Smooth muscle cell (in vitro differentiated cells): Measurements from ENCODE around the gene RSPRY1. TPM values are rescaled to one million over a fixed set of nuclear protein-coding genes. Genes with fewer than 3 reads are reported as not detected.

Experiments
- DNase-seq: peaks from one replicate; lab custom pipeline; 2025; ENCODE audit not compliant: unreplicated experiment; lab: John Stamatoyannopoulos, UW
- H2AFZ ChIP-seq: fragments of 200-600 bp; sonication (generic); 2 replicates; pipeline ENCODE4 v1.6.0; 2016; ENCODE audit warnings: antibody characterized with exemption, low read depth, mild to moderate bottlenecking
- H3F3A ChIP-seq: fragments of 200-600 bp; sonication (generic); 2 replicates; pipeline ENCODE4 v1.6.0; 2017; ENCODE audit warnings: antibody characterized with exemption, low read depth
- H3K27ac ChIP-seq: fragments of 200-600 bp; sonication (generic); 2 replicates; pipeline ENCODE4 v1.5.1; 2016; ENCODE audit warnings: low read depth, mild to moderate bottlenecking
- H3K27me3 ChIP-seq: fragments of 200-600 bp; sonication (generic); 2 replicates; pipeline ENCODE4 v1.6.1; 2016; ENCODE audit warnings: low read depth, mild to moderate bottlenecking
- H3K36me3 ChIP-seq: fragments of 200-600 bp; sonication (generic); 2 replicates; pipeline ENCODE4 v1.5.1; 2016; ENCODE audit warnings: low read depth
- H3K4me1 ChIP-seq: fragments of 200-600 bp; sonication (generic); 2 replicates; pipeline ENCODE4 v1.5.1; 2016; ENCODE audit warnings: low read depth
- H3K4me2 ChIP-seq: fragments of 200-600 bp; sonication (generic); 2 replicates; pipeline ENCODE4 v1.6.0; 2016; ENCODE audit warnings: mild to moderate bottlenecking
- H3K4me3 ChIP-seq: fragments of 200-600 bp; sonication (generic); 2 replicates; pipeline ENCODE4 v1.5.1; 2016; ENCODE audit warnings: mild to moderate bottlenecking
- H3K79me2 ChIP-seq: fragments of 200-600 bp; sonication (generic); 2 replicates; pipeline ENCODE4 v1.6.0; 2016; ENCODE audit warnings: low read depth, mild to moderate bottlenecking
- H3K9ac ChIP-seq: fragments of 200-600 bp; sonication (generic); 2 replicates; pipeline ENCODE4 v1.6.0; 2016; ENCODE audit warnings: low read depth
- H3K9me3 ChIP-seq: fragments of 200-600 bp; sonication (generic); replicated peaks from 2 replicates; pipeline ENCODE4 v1.5.1; 2016; ENCODE audit warnings: low read depth
- H4K20me1 ChIP-seq: fragments of 200-600 bp; sonication (generic); 2 replicates; pipeline ENCODE4 v1.6.0; 2016; ENCODE audit warnings: low read depth
- WGBS: methylation state at CpG from one replicate; pipeline ENCODE4 v1.1.7; 2016; ENCODE audit warnings: low lambda C conversion rate; 5-methylcytosine and 5-hydroxymethylcytosine counted together
- polyA plus RNA-seq: library from polyadenylated mRNA; unstranded; fragments of >200 nt; fragmentation: Nextera tagmentation; extraction: Ambion mirVana; gene quantifications from 2 replicates; pipeline ENCODE4 v1.2.1, GENCODE V29; 2016
- total RNA-seq: library from RNA; depleted of rRNA; stranded (reverse); fragments of >200 nt; gene quantifications from 2 replicates; pipeline ENCODE4 v1.2.3, GENCODE V29; 2014
- TF ChIP-seq, protein P1 (sequence below): fragments of 200-600 bp; sonication (generic); IDR thresholded peaks from 2 replicates; pipeline ENCODE4 v1.5.1; 2017; ENCODE audit warnings: borderline replicate concordance, mild to moderate bottlenecking, antibody characterized with exemption; ENCODE audit not compliant: insufficient read depth, poor library complexity, severe bottlenecking

Gene RSPRY1
- total and polyA plus RNA-seq, 2 experiments from 2014 or later: 42.0 to 57.1 TPM

- TF ChIP-seq, protein P1, sequence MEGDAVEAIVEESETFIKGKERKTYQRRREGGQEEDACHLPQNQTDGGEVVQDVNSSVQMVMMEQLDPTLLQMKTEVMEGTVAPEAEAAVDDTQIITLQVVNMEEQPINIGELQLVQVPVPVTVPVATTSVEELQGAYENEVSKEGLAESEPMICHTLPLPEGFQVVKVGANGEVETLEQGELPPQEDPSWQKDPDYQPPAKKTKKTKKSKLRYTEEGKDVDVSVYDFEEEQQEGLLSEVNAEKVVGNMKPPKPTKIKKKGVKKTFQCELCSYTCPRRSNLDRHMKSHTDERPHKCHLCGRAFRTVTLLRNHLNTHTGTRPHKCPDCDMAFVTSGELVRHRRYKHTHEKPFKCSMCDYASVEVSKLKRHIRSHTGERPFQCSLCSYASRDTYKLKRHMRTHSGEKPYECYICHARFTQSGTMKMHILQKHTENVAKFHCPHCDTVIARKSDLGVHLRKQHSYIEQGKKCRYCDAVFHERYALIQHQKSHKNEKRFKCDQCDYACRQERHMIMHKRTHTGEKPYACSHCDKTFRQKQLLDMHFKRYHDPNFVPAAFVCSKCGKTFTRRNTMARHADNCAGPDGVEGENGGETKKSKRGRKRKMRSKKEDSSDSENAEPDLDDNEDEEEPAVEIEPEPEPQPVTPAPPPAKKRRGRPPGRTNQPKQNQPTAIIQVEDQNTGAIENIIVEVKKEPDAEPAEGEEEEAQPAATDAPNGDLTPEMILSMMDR: no peak
- Histone ChIP-seq H3K36me3 (peaks cover 21% of the 10 kb centered on the region), H3K9ac (no peak overlapping the region), H3K27ac (no peak overlapping the region), H3F3A (no peaks in the 10 kb centered on the region), H4K20me1 (peaks cover 35% of the 10 kb centered on the region), H3K4me2 (no peak overlapping the region), H3K4me1 (no peaks in the 10 kb centered on the region), H2AFZ (no peak overlapping the region), H3K27me3 (no peaks in the 10 kb centered on the region), H3K79me2 (peaks cover 70% of the 10 kb centered on the region), H3K4me3 (no peak overlapping the region), H3K9me3 (no peaks in the 10 kb centered on the region)
- WGBS: 91% methylated on average over 7 of the region's 7 CpGs
- no peak for DNase-seq
Measured at GRCh38 chr16:57202095-57202886, 16.2 kb downstream of the RSPRY1 start.

GRCh38 chr16:57203451-57203850 is 17.3 kb downstream of the RSPRY1 start:
- Histone ChIP-seq H3K9me3 (no peaks in the 10 kb centered on the region), H3K9ac (no peak overlapping the region), H2AFZ (no peak overlapping the region), H3K4me1 (no peaks in the 10 kb centered on the region), H4K20me1 (peaks cover 37% of the 10 kb centered on the region), H3K27ac (peak overlapping the region; percentile 23), H3K79me2 (peaks cover 61% of the 10 kb centered on the region), H3K4me2 (no peak overlapping the region), H3F3A (no peaks in the 10 kb centered on the region), H3K4me3 (no peak overlapping the region), H3K27me3 (no peaks in the 10 kb centered on the region), H3K36me3 (peaks cover 22% of the 10 kb centered on the region)
- TF ChIP-seq, protein P1: no peak
- 69% methylated on average over 1 of the region's 1 CpG for WGBS
- DNase-seq: no peak

DNA sequence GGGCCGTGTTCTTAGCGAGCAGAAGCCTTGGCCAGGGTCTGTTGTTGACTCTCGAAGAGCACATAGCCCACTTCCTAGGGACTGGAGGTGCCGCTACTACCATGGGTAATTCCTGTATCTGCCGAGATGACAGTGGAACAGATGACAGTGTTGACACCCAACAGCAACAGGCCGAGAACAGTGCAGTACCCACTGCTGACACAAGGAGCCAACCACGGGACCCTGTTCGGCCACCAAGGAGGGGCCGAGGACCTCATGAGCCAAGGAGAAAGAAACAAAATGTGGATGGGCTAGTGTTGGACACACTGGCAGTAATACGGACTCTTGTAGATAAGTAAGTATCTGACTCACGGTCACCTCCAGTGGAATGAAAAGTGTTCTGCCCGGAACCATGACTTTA is 18.5 kb downstream of the RSPRY1 start:
- Histone ChIP-seq H3K27ac (peak overlapping the region; percentile 23), H2AFZ (no peak overlapping the region), H3K79me2 (peaks cover 49% of the 10 kb centered on the region), H3K4me1 (no peaks in the 10 kb centered on the region), H3K4me3 (no peak overlapping the region), H3K36me3 (peaks cover 29% of the 10 kb centered on the region), H3K9me3 (no peaks in the 10 kb centered on the region), H3K27me3 (no peaks in the 10 kb centered on the region), H3K4me2 (no peak overlapping the region), H3F3A (no peaks in the 10 kb centered on the region), H4K20me1 (peaks cover 37% of the 10 kb centered on the region), H3K9ac (no peak overlapping the region)
- TF ChIP-seq, protein P1: no peak
- 93% methylated on average over 12 of the region's 12 CpGs for WGBS
- no peak for DNase-seq

DNA sequence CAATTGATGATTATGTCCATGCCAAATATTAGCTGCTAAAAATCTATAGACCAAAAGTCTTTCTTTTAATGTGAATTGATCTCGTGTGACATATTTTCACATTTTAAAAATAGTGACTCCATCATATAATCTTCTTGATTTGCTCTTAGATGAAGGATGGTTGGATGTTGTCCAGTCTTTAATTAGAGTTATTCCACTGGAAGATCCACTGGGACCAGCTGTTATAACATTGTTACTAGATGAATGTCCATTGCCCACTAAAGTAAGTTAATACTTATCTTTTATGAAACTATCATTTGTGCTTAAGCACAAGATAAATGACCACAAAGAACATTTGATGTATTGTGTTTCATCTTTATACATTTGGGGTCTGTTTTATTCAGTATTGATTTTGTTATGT is 22.8 kb downstream of the RSPRY1 start:
- H3K79me2 ChIP-seq: peaks cover 34% of the 10 kb centered on the region
- peaks cover 45% of the 10 kb centered on the region for H3K36me3 ChIP-seq

More for the DNA sequence above, 22.8 kb downstream of the RSPRY1 start:
- Histone ChIP-seq H2AFZ (no peak overlapping the region), H3K4me1 (no peaks in the 10 kb centered on the region), H3K9me3 (no peaks in the 10 kb centered on the region), H3K4me3 (no peak overlapping the region), H4K20me1 (peaks cover 25% of the 10 kb centered on the region), H3K9ac (no peak overlapping the region), H3K4me2 (no peak overlapping the region), H3F3A (no peaks in the 10 kb centered on the region), H3K27me3 (no peaks in the 10 kb centered on the region), H3K27ac (no peak overlapping the region)
- TF ChIP-seq, protein P1: no peak
- no peak for DNase-seq
- WGBS: 97% methylated on average over 1 of the region's 1 CpG
